Neural progenitor cell (in vitro differentiated cells): ENCODE data around the gene CPB1. TPM values are rescaled to one million over a fixed set of nuclear protein-coding genes. Genes with fewer than 3 reads are reported as not detected.

Experiments used
- DNase-seq: peaks from one replicate; pipeline ENCODE4 v3.0.0-alpha.2; 2016; ENCODE audit warnings: low spot score
- H2AFZ ChIP-seq: fragments of 200-600 bp; sonication (generic); replicated peaks from 2 replicates; pipeline ENCODE4 v1.6.1; 2016; ENCODE audit warnings: antibody characterized with exemption
- H3F3A ChIP-seq: fragments of 200-600 bp; sonication (generic); 2 replicates; pipeline ENCODE4 v1.6.1; 2016; ENCODE audit warnings: antibody characterized with exemption, low read depth
- H3K27ac ChIP-seq: fragments of 200-600 bp; sonication (generic); 2 replicates; pipeline ENCODE4 v1.5.1; 2016; ENCODE audit warnings: mild to moderate bottlenecking
- H3K27me3 ChIP-seq: fragments of 200-600 bp; sonication (generic); 2 replicates; pipeline ENCODE4 v1.6.1; 2016; ENCODE audit warnings: mild to moderate bottlenecking, moderate library complexity
- H3K36me3 ChIP-seq: fragments of 200-600 bp; sonication (generic); 2 replicates; pipeline ENCODE4 v1.5.1; 2016
- H3K4me1 ChIP-seq: fragments of 200-600 bp; sonication (generic); 2 replicates; pipeline ENCODE4 v1.6.1; 2016; ENCODE audit warnings: mixed run types
- H3K4me2 ChIP-seq: fragments of 200-600 bp; sonication (generic); 2 replicates; pipeline ENCODE4 v1.6.1; 2016
- H3K4me3 ChIP-seq: fragments of 200-600 bp; sonication (generic); 2 replicates; pipeline ENCODE4 v1.5.1; 2016
- H3K79me2 ChIP-seq: fragments of 200-600 bp; sonication (generic); 2 replicates; pipeline ENCODE4 v1.6.1; 2016; ENCODE audit warnings: low read depth
- H3K9ac ChIP-seq: fragments of 200-600 bp; sonication (generic); 2 replicates; pipeline ENCODE4 v1.6.1; 2016
- H3K9me3 ChIP-seq: fragments of 200-600 bp; sonication (generic); 2 replicates; pipeline ENCODE4 v1.5.1; 2016; ENCODE audit warnings: low read depth
- H4K20me1 ChIP-seq: fragments of 200-600 bp; sonication (generic); 2 replicates; pipeline ENCODE4 v1.6.1; 2016; ENCODE audit warnings: low read depth
- H3K27ac Mint-ChIP-seq: 3 replicates; pipeline ENCODE4 v1.8.0; 2021; ENCODE audit warnings: mixed read lengths
- H3K27me3 Mint-ChIP-seq: 2 replicates; pipeline ENCODE4 v1.8.0; 2022; ENCODE audit warnings: low read depth, mild to moderate bottlenecking, inconsistent platforms, moderate library complexity, mixed read lengths; ENCODE audit not compliant: insufficient read depth
- H3K36me3 Mint-ChIP-seq: 3 replicates; pipeline ENCODE4 v1.8.0; 2021; ENCODE audit warnings: mixed read lengths
- H3K4me1 Mint-ChIP-seq: 3 replicates; pipeline ENCODE4 v1.8.0; 2021; ENCODE audit warnings: mixed read lengths
- H3K4me3 Mint-ChIP-seq: 3 replicates; pipeline ENCODE4 v1.8.0; 2021; ENCODE audit warnings: mild to moderate bottlenecking, moderate library complexity, mixed read lengths
- H3K9me3 Mint-ChIP-seq: 3 replicates; pipeline ENCODE4 v1.8.0; 2020; ENCODE audit warnings: mixed read lengths
- CTCF ChIP-seq: fragments of 200-600 bp; sonication (generic); IDR thresholded peaks from 2 replicates; pipeline ENCODE4 v1.5.1; 2017; ENCODE audit warnings: antibody characterized with exemption, mild to moderate bottlenecking
- EZH2 ChIP-seq: fragments of 200-600 bp; sonication (generic); IDR thresholded peaks from 2 replicates; pipeline ENCODE4 v1.6.1; 2017; ENCODE audit warnings: antibody characterized with exemption, mild to moderate bottlenecking, moderate library complexity
- EZH2phosphoT487 ChIP-seq: fragments of 200-600 bp; sonication (generic); IDR thresholded peaks from 2 replicates; pipeline ENCODE4 v1.6.1; 2017; ENCODE audit warnings: antibody characterized with exemption
- total RNA-seq: library from RNA; depleted of rRNA; stranded (reverse); fragments of >200 nt; gene quantifications from 2 replicates; pipeline ENCODE4 v1.2.3, GENCODE V29; 2015; ENCODE audit warnings: low replicate concordance

CPB1 gene
- total RNA-seq, 1 donor from 2014 or later = not detected

GRCh38 chr3:148879256-148879655 lies 51.6 kb downstream of the CPB1 start:
- no peak overlapping the region for H3K4me3 Mint-ChIP-seq
- Histone ChIP-seq H3K27ac (no peak overlapping the region), H3K4me2 (no peak overlapping the region), H3K36me3 (no peaks in the 10 kb centered on the region), H3K27me3 (no peaks in the 10 kb centered on the region), H3K79me2 (no peaks in the 10 kb centered on the region), H3K9me3 (no peaks in the 10 kb centered on the region), H2AFZ (no peak overlapping the region), H3K4me1 (no peaks in the 10 kb centered on the region), H3F3A (no peaks in the 10 kb centered on the region), H4K20me1 (no peaks in the 10 kb centered on the region), H3K9ac (no peak overlapping the region), H3K4me3 (no peak overlapping the region)
- H3K27ac Mint-ChIP-seq = no peak overlapping the region
- no peaks in the 10 kb centered on the region for H3K4me1 Mint-ChIP-seq
- no peaks in the 10 kb centered on the region for H3K27me3 Mint-ChIP-seq
- H3K36me3 Mint-ChIP-seq = no peaks in the 10 kb centered on the region
- TF ChIP-seq EZH2 (no peak), CTCF (no peak), EZH2phosphoT487 (no peak)
- peaks cover 2% of the 10 kb centered on the region for H3K9me3 Mint-ChIP-seq
- DNase-seq = no peak

GRCh38 chr3:148880681-148881080 lies 53.1 kb downstream of the CPB1 start:
- H3K79me2 ChIP-seq = no peaks in the 10 kb centered on the region
- TF ChIP-seq CTCF (peak; percentile 60), EZH2phosphoT487 (no peak)
- Mint-ChIP-seq H3K36me3 (no peaks in the 10 kb centered on the region), H3K9me3 (peaks cover 2% of the 10 kb centered on the region), H3K27ac (no peak overlapping the region), H3K4me1 (no peaks in the 10 kb centered on the region), H3K27me3 (no peaks in the 10 kb centered on the region), H3K4me3 (no peak overlapping the region)
- H3K4me3 ChIP-seq = no peak overlapping the region
- DNase-seq = peak; percentile 36
- no peaks in the 10 kb centered on the region for H4K20me1 ChIP-seq
- H3K4me1 ChIP-seq = no peaks in the 10 kb centered on the region
- H2AFZ ChIP-seq = no peak overlapping the region
- no peaks in the 10 kb centered on the region for H3K27me3 ChIP-seq
- H3K9me3 ChIP-seq = no peaks in the 10 kb centered on the region
- no peak overlapping the region for H3K27ac ChIP-seq
- H3K36me3 ChIP-seq = no peaks in the 10 kb centered on the region
- no peak overlapping the region for H3K4me2 ChIP-seq
- H3F3A ChIP-seq = no peaks in the 10 kb centered on the region
- H3K9ac ChIP-seq = no peak overlapping the region

- H3K4me2 ChIP-seq = no peak overlapping the region
- no peaks in the 10 kb centered on the region for H3K36me3 ChIP-seq
- no peak overlapping the region for H3K9ac ChIP-seq
- Mint-ChIP-seq H3K9me3 (peaks cover 2% of the 10 kb centered on the region), H3K4me3 (no peak overlapping the region), H3K4me1 (no peaks in the 10 kb centered on the region), H3K27me3 (no peaks in the 10 kb centered on the region), H3K27ac (no peak overlapping the region), H3K36me3 (no peaks in the 10 kb centered on the region)
- TF ChIP-seq EZH2phosphoT487 (no peak), CTCF (no peak), EZH2 (no peak)
- no peaks in the 10 kb centered on the region for H4K20me1 ChIP-seq
- H3K9me3 ChIP-seq = no peaks in the 10 kb centered on the region
- H3K4me1 ChIP-seq = no peaks in the 10 kb centered on the region
- H3K4me3 ChIP-seq = no peak overlapping the region
- no peak overlapping the region for H2AFZ ChIP-seq
- no peak overlapping the region for H3K27ac ChIP-seq
- DNase-seq = no peak
- H3F3A ChIP-seq = no peaks in the 10 kb centered on the region
- no peaks in the 10 kb centered on the region for H3K27me3 ChIP-seq
- H3K79me2 ChIP-seq = no peaks in the 10 kb centered on the region
Measured at GRCh38 chr3:148881286-148881685, 53.7 kb downstream of the CPB1 start.

- Histone ChIP-seq H3K9ac (no peak overlapping the region), H4K20me1 (no peaks in the 10 kb centered on the region), H3K79me2 (no peaks in the 10 kb centered on the region), H3K36me3 (no peaks in the 10 kb centered on the region), H3K9me3 (no peaks in the 10 kb centered on the region), H3K27me3 (no peaks in the 10 kb centered on the region), H3K4me2 (no peak overlapping the region), H3F3A (no peaks in the 10 kb centered on the region), H2AFZ (no peak overlapping the region), H3K27ac (no peak overlapping the region), H3K4me3 (no peak overlapping the region), H3K4me1 (no peaks in the 10 kb centered on the region)
- DNase-seq = no peak
- Mint-ChIP-seq H3K27me3 (no peaks in the 10 kb centered on the region), H3K36me3 (no peaks in the 10 kb centered on the region), H3K9me3 (peaks cover 2% of the 10 kb centered on the region), H3K4me1 (no peaks in the 10 kb centered on the region), H3K27ac (no peak overlapping the region), H3K4me3 (no peak overlapping the region)
- TF ChIP-seq CTCF = no peak
- no peak for TF ChIP-seq EZH2phosphoT487
- no peak for TF ChIP-seq EZH2
Measured at GRCh38 chr3:148882288-148882687, 54.7 kb downstream of the CPB1 start.
